Naive B cell (primary cell): Measurements from ENCODE around the gene SERINC5. TPM values are rescaled to one million over a fixed set of nuclear protein-coding genes. Genes with fewer than 3 reads are reported as not detected.
"Not testable (repeated sequence)": the region's sequence is repeated elsewhere in the genome, so short reads cannot be mapped to it uniquely, and the experiment has no call there.

ENCODE experiments used
- ATAC-seq, 2 donors: fragments of 150-1000 bp; cut with Tn5 transposase; 2 replicates each; pipeline ENCODE4 v1.10.0; 2021; ENCODE audit warnings: low read depth in 2 of 2, mild to moderate bottlenecking in 2 of 2, moderate library complexity in 2 of 2
- DNase-seq: peaks from one replicate; pipeline ENCODE4 v3.0.0; 2022
- H3K27ac Mint-ChIP-seq, 6 donors: one replicate each; pipeline ENCODE4 v1.8.0; 2020 to 2022; ENCODE audit warnings: mild to moderate bottlenecking in 6 of 6, mixed read lengths in 6 of 6, moderate library complexity in 5 of 6, inconsistent platforms in 2 of 6
- H3K27me3 Mint-ChIP-seq, 3 donors: one replicate each; pipeline ENCODE4 v1.8.0; 2021 to 2022; ENCODE audit warnings: mixed read lengths in 3 of 3, mild to moderate bottlenecking in 1 of 3
- H3K36me3 Mint-ChIP-seq, 2 donors: one replicate each; pipeline ENCODE4 v1.8.0; 2020 to 2022; ENCODE audit warnings: mixed read lengths in 2 of 2, inconsistent platforms in 1 of 2, mild to moderate bottlenecking in 1 of 2
- H3K4me1 Mint-ChIP-seq, 3 donors: one replicate each; pipeline ENCODE4 v1.8.0; 2020 to 2022; ENCODE audit warnings: mixed read lengths in 3 of 3, inconsistent platforms in 1 of 3, mild to moderate bottlenecking in 1 of 3, moderate library complexity in 1 of 3
- H3K4me3 Mint-ChIP-seq, 8 donors: one replicate each; pipeline ENCODE4 v1.8.0; 2020 to 2022; ENCODE audit warnings: mild to moderate bottlenecking in 8 of 8, mixed read lengths in 8 of 8, moderate library complexity in 8 of 8, inconsistent platforms in 2 of 8
- H3K9me3 Mint-ChIP-seq, 7 donors: one replicate each; pipeline ENCODE4 v1.8.0; 2020 to 2022; ENCODE audit warnings: mixed read lengths in 7 of 7, mild to moderate bottlenecking in 5 of 7, inconsistent platforms in 2 of 7, moderate library complexity in 1 of 7
- polyA plus RNA-seq, 6 donors: library from polyadenylated mRNA; unstranded; fragments of 300-500 nt; fragmentation: Illumina TruSeq; gene quantifications; one replicate each; pipeline ENCODE4 v1.2.3, GENCODE V29; 2021; ENCODE audit warnings: low read depth in 6 of 6

The SERINC5 gene
- polyA plus RNA-seq, 6 donors from 2014 or later = 1.4 to 4.0 (median 2.8) TPM

- H3K4me1 Mint-ChIP-seq = peaks cover 26 to 48% (median 36%) of the 10 kb centered on the region in 3 donors
- no peak for ATAC-seq
- H3K4me3 Mint-ChIP-seq = no peak overlapping the region
Observed at GRCh38 chr5:80195837-80196400, 59.9 kb downstream of the SERINC5 start.

GRCh38 chr5:80194468-80194867 is 61.4 kb downstream of the SERINC5 start:
- no peak for ATAC-seq
- Mint-ChIP-seq H3K27ac (no peak overlapping the region), H3K4me3 (no peak overlapping the region), H3K4me1 (peaks cover 32 to 56% (median 42%) of the 10 kb centered on the region in 3 donors), H3K9me3 (no peaks in the 10 kb centered on the region), H3K36me3 (peaks cover 0 to 9% of the 10 kb centered on the region in 2 donors), H3K27me3 (no peaks in the 10 kb centered on the region)
- DNase-seq = no peak

More at GRCh38 chr5:80195837-80196400, 59.9 kb downstream of the SERINC5 start:
- no peak for DNase-seq
- H3K36me3 Mint-ChIP-seq = peaks cover 0 to 9% of the 10 kb centered on the region in 2 donors
- H3K27me3 Mint-ChIP-seq = no peaks in the 10 kb centered on the region
- H3K9me3 Mint-ChIP-seq = no peaks in the 10 kb centered on the region
- H3K27ac Mint-ChIP-seq = peak overlapping the region in 2 of 6 donors; percentile 23 to 64

GRCh38 chr5:80193401-80193800 is 62.4 kb downstream of the SERINC5 start:
- H3K36me3 Mint-ChIP-seq = peaks cover 0 to 9% of the 10 kb centered on the region in 2 donors
- no peaks in the 10 kb centered on the region for H3K9me3 Mint-ChIP-seq
- peak overlapping the region; percentile 3 to 93 (median 47) for H3K27ac Mint-ChIP-seq
- peaks cover 32 to 63% (median 42%) of the 10 kb centered on the region in 3 donors for H3K4me1 Mint-ChIP-seq
- H3K27me3 Mint-ChIP-seq = no peaks in the 10 kb centered on the region
- peak overlapping the region in 1 of 8 donors; percentile 30 for H3K4me3 Mint-ChIP-seq
- no peak for DNase-seq
- no peak for ATAC-seq

- Mint-ChIP-seq H3K4me1 (peaks cover 34 to 64% (median 42%) of the 10 kb centered on the region in 3 donors), H3K4me3 (peak overlapping the region in 7 of 8 donors; percentile 30 to 81 (median 74)), H3K27me3 (no peaks in the 10 kb centered on the region), H3K36me3 (peaks cover 0 to 9% of the 10 kb centered on the region in 2 donors), H3K9me3 (no peaks in the 10 kb centered on the region), H3K27ac (peak overlapping the region in 5 of 6 donors; percentile 1 to 85 (median 65))
- ATAC-seq (no peak), DNase-seq (no peak)
Observed at GRCh38 chr5:80192507-80193241, 63.2 kb downstream of the SERINC5 start.

- Mint-ChIP-seq H3K4me3 (peak overlapping the region in 7 of 8 donors; percentile 30 to 81 (median 74)), H3K27ac (peak overlapping the region in 5 of 6 donors; percentile 12 to 85 (median 24)), H3K4me1 (peaks cover 39 to 70% (median 45%) of the 10 kb centered on the region in 3 donors), H3K27me3 (no peaks in the 10 kb centered on the region), H3K9me3 (no peaks in the 10 kb centered on the region), H3K36me3 (peaks cover 0 to 9% of the 10 kb centered on the region in 2 donors)
- ATAC-seq (peak in 1 of 2 donors; percentile 22), DNase-seq (no peak)
Observed at GRCh38 chr5:80191991-80192398, 63.9 kb downstream of the SERINC5 start.

- peak overlapping the region in 6 of 8 donors; percentile 8 to 79 (median 64) for H3K4me3 Mint-ChIP-seq
- peaks cover 42 to 76% (median 48%) of the 10 kb centered on the region in 3 donors for H3K4me1 Mint-ChIP-seq
- H3K36me3 Mint-ChIP-seq = peaks cover 3 to 9% of the 10 kb centered on the region in 2 donors
- no peak for ATAC-seq
- H3K27me3 Mint-ChIP-seq = no peaks in the 10 kb centered on the region
- H3K27ac Mint-ChIP-seq = peak overlapping the region in 3 of 6 donors; percentile 16 to 86 (median 85)
- DNase-seq = no peak
- no peaks in the 10 kb centered on the region for H3K9me3 Mint-ChIP-seq
Observed at GRCh38 chr5:80191397-80191796, 64.5 kb downstream of the SERINC5 start.

- H3K27me3 Mint-ChIP-seq = no peaks in the 10 kb centered on the region
- peak overlapping the region in 7 of 8 donors; percentile 8 to 78 (median 57) for H3K4me3 Mint-ChIP-seq
- H3K9me3 Mint-ChIP-seq = no peaks in the 10 kb centered on the region
- H3K4me1 Mint-ChIP-seq = peaks cover 45 to 75% (median 48%) of the 10 kb centered on the region in 3 donors
- ATAC-seq = peak; percentile 70 to 79
- H3K36me3 Mint-ChIP-seq = peaks cover 5% of the 10 kb centered on the region in 2 donors
- DNase-seq = no peak
- H3K27ac Mint-ChIP-seq = peak overlapping the region in 5 of 6 donors; percentile 16 to 86 (median 76)
Observed at GRCh38 chr5:80190960-80191359, 64.9 kb downstream of the SERINC5 start.

- H3K4me1 Mint-ChIP-seq = peaks cover 48 to 80% (median 52%) of the 10 kb centered on the region in 3 donors
- H3K27ac Mint-ChIP-seq = peak overlapping the region in 2 of 6 donors; percentile 59 to 73
- ATAC-seq = no peak
- H3K36me3 Mint-ChIP-seq = peaks cover 0 to 12% of the 10 kb centered on the region in 2 donors
- no peaks in the 10 kb centered on the region for H3K9me3 Mint-ChIP-seq
- peak overlapping the region in 5 of 8 donors; percentile 28 to 64 (median 32) for H3K4me3 Mint-ChIP-seq
- H3K27me3 Mint-ChIP-seq = no peaks in the 10 kb centered on the region
- DNase-seq = no peak
Observed at GRCh38 chr5:80189701-80190100, 66.1 kb downstream of the SERINC5 start.

GRCh38 chr5:80189201-80189600 is 66.6 kb downstream of the SERINC5 start:
- DNase-seq (no peak), ATAC-seq (no peak)
- H3K27me3 Mint-ChIP-seq = no peaks in the 10 kb centered on the region
- peaks cover 0 to 12% of the 10 kb centered on the region in 2 donors for H3K36me3 Mint-ChIP-seq
- H3K4me3 Mint-ChIP-seq = peak overlapping the region in 6 of 8 donors; percentile 44 to 80 (median 63)
- peak overlapping the region in 4 of 6 donors; percentile 9 to 91 (median 76) for H3K27ac Mint-ChIP-seq
- H3K4me1 Mint-ChIP-seq = peaks cover 49 to 78% (median 57%) of the 10 kb centered on the region in 3 donors
- H3K9me3 Mint-ChIP-seq = no peaks in the 10 kb centered on the region

GRCh38 chr5:80187421-80188090 is 68.3 kb downstream of the SERINC5 start:
- Mint-ChIP-seq H3K4me3 (no peak overlapping the region), H3K9me3 (no peaks in the 10 kb centered on the region), H3K27me3 (no peaks in the 10 kb centered on the region), H3K4me1 (peaks cover 50 to 78% (median 62%) of the 10 kb centered on the region in 3 donors), H3K36me3 (peaks cover 0 to 12% of the 10 kb centered on the region in 2 donors), H3K27ac (peak overlapping the region in 2 of 6 donors; percentile 17 to 85)
- ATAC-seq (no peak), DNase-seq (no peak)

GRCh38 chr5:80185535-80185934 is 70.3 kb downstream of the SERINC5 start:
- DNase-seq, H3K9me3 Mint-ChIP-seq, H3K27me3 Mint-ChIP-seq, ATAC-seq: not testable (repeated sequence)
- peaks cover 46 to 78% (median 63%) of the 10 kb centered on the region in 3 donors for H3K4me1 Mint-ChIP-seq
- peaks cover 0 to 12% of the 10 kb centered on the region in 2 donors for H3K36me3 Mint-ChIP-seq
- peak overlapping the region in 3 of 6 donors; percentile 15 to 76 (median 58) for H3K27ac Mint-ChIP-seq
- H3K4me3 Mint-ChIP-seq = peak overlapping the region in 1 of 8 donors; percentile 44

GRCh38 chr5:80185095-80185494 is 70.8 kb downstream of the SERINC5 start:
- H3K4me1 Mint-ChIP-seq = peaks cover 46 to 78% (median 64%) of the 10 kb centered on the region in 3 donors
- H3K4me3 Mint-ChIP-seq = peak overlapping the region in 1 of 8 donors; percentile 13
- DNase-seq = no peak
- H3K36me3 Mint-ChIP-seq = peaks cover 0 to 12% of the 10 kb centered on the region in 2 donors
- no peaks in the 10 kb centered on the region for H3K9me3 Mint-ChIP-seq
- H3K27me3 Mint-ChIP-seq = no peaks in the 10 kb centered on the region
- ATAC-seq = no peak
- H3K27ac Mint-ChIP-seq = peak overlapping the region in 4 of 6 donors; percentile 58 to 89 (median 78)
